Central memory CD4-positive, alpha-beta T cell (primary cell): ENCODE data around the gene CDKL4.
"Not testable (repeated sequence)": the region's sequence is repeated elsewhere in the genome, so short reads cannot be mapped to it uniquely, and the experiment has no call there.

Experiments
- DNase-seq: peaks from one replicate; pipeline ENCODE4 v3.0.0; 2022

The CDKL4 gene

GRCh38 chr2:39140948-39141333, 102.8 kb downstream of the CDKL4 start:
- DNase-seq: not testable (repeated sequence)

GRCh38 chr2:39140322-39140847, 103.4 kb downstream of the CDKL4 start:
- no peak for DNase-seq

GRCh38 chr2:39139511-39140237, 104.1 kb downstream of the CDKL4 start:
- DNase-seq: no peak

DNA sequence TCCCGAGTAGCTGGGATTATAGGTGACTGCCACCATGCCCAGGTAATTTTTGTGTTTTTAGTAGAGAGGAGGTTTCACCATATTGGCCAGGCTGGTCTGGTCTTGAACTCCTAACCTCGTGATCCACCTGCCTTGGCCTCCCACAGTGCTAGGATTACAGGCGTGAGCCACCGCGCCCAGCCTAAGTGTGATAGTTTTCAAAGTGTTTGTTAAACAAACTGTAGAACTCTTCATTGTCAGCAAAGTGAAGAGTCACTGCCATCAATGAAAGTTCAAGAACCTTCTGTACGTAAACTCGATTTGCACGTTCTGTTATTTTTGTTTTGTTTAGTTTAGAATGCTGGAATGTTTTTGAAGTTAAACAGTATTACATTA, 104.9 kb downstream of the CDKL4 start:
- DNase-seq: no peak

DNA sequence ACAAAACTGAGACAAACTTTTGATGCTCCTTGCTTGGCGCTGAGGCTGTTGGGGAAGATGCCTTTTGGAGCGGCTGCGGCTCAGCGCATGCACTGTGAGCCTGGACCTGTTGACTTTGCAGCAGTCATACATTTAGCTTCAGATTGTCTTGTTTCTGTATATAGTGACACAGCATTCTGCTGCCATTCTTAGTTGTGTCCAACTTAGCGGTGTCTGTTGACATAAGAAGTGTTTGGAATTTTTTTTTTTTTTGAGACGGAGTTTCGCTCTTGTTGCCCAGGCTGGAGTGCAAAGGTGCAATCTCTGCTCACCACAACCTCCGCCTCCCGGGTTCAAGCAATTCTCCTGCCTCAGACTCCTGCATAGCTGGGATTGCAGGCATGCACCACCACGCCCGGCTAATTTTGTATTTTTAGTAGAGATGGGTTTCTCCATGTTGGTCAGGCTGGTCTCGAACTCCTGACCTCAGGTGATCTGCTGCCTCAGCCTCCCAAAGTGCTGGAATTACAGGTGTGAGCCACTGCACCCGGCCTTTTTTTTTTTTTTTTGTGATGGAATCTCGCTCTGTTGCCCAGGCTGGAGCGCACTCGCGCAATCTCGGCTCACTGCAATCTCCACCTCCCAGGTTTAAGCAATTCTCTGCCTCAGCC, 105.5 kb downstream of the CDKL4 start:
- not testable (repeated sequence) for DNase-seq

DNA sequence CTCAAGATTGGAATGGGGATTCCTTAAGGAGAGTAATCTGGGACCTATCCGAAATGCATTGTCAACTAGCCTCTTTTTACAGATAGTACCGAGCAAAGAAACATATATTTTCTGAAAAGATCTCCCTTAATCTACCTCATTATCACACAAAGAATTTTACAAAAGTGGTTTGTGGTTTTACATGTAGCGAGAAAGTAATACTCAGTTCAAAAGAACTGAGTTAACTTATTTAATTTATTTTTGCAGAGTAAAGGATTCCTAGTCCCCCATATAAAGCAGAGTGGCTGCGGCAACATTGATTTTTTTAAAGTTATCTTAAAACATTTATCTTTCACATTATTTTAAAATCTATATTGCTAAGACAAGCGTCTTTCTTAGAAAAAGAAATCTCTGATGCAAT, 107.0 kb downstream of the CDKL4 start:
- DNase-seq: no peak

DNA sequence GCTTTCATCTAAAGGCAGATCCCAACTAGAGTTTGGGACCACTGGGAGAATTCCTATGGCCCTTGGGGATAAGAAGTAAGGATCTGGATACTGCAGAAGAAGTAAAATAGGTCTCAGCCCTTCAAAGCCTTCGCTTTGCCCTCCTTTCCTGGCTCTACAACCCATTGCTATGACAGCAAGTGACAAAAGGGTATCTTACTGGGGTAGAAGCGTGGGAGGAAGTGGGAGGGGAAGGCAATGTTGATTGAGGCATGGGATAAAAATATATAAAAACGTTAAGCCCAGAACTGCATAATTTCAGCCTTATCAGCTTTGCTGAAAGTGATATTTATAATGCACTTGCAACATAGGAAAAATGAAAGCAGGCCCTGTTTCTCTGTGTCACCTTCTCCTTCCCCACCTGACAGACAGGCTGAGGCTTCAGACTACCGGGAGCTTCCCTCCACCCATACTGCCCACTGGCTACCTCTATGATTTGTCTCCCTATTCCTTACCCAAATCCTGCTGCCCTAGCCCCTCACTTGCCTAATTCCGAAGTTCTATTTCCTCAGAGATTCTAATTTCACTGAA, 108.0 kb downstream of the CDKL4 start:
- no peak for DNase-seq

- no peak for DNase-seq
These were observed 110.4 kb downstream of the CDKL4 start for GRCh38 chr2:39133215-39133851.

- peak; percentile 79 for DNase-seq
These were observed 114.8 kb downstream of the CDKL4 start for GRCh38 chr2:39128919-39129391.

- peak; percentile 32 for DNase-seq
These were observed 115.8 kb downstream of the CDKL4 start for GRCh38 chr2:39127973-39128372.
